GM12873 (cell line): ENCODE results near the gene FMN1.

Source experiments
- TF ChIP-seq, protein P1 (sequence below): IDR thresholded peaks from 2 replicates; pipeline ENCODE4 v1.5.1; 2012; ENCODE audit warnings: low read depth, mild to moderate bottlenecking, moderate library complexity, low read length, control low read depth; ENCODE audit not compliant: insufficient read depth; ENCODE audit errors: missing control alignments

Gene FMN1

DNA sequence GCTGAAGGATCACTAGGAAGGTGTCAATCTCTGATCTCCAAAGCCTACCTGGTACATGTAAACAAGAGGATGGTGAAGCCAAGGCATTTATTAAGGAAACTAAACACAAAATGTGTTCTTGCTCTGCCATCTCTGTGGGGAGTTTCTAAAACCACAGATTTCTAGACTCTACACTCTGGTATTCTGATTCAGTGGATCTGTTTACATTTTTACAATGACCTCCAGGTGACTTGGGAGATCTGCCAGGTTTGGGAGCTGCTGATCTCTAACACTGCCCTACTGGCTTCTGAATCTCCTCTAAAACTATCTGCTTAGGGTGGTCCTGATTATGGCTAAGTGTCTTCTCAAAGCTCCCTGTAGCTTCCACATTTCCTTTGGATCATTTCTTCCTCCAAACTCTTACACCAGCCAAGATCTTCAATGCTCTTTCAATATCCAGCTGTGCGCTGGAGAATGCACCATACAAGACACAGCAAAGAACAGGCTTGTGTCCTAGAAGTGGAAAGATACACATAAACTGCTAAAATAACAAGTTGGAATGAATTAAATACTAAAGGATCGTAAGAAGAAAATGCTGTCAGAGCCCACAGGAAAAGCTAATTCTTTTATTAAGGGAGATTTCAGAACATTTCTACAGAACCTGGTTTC, 404.0 kb downstream of the FMN1 start:
- TF ChIP-seq, protein P1, sequence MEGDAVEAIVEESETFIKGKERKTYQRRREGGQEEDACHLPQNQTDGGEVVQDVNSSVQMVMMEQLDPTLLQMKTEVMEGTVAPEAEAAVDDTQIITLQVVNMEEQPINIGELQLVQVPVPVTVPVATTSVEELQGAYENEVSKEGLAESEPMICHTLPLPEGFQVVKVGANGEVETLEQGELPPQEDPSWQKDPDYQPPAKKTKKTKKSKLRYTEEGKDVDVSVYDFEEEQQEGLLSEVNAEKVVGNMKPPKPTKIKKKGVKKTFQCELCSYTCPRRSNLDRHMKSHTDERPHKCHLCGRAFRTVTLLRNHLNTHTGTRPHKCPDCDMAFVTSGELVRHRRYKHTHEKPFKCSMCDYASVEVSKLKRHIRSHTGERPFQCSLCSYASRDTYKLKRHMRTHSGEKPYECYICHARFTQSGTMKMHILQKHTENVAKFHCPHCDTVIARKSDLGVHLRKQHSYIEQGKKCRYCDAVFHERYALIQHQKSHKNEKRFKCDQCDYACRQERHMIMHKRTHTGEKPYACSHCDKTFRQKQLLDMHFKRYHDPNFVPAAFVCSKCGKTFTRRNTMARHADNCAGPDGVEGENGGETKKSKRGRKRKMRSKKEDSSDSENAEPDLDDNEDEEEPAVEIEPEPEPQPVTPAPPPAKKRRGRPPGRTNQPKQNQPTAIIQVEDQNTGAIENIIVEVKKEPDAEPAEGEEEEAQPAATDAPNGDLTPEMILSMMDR = no peak

DNA sequence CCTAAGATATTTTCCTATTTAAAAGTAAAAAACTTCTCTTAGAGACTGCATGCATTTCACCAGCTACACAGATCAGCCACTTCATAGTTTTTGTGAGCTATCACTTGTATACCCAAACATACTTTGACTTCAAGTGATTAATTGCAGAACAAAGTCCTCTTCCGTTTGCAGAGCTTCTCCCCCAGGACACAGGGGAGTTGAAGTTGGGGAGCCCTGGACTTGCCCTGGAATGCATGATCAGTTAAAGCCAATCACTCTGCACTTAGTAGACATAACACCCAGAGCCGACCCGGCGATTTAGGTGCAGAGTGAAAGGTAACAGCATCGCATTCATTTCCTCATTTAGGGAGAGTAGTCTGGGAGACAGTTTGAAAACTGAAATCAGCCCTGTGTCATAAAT, 406.6 kb downstream of the FMN1 start:
- TF ChIP-seq, protein P1 = no peak

DNA sequence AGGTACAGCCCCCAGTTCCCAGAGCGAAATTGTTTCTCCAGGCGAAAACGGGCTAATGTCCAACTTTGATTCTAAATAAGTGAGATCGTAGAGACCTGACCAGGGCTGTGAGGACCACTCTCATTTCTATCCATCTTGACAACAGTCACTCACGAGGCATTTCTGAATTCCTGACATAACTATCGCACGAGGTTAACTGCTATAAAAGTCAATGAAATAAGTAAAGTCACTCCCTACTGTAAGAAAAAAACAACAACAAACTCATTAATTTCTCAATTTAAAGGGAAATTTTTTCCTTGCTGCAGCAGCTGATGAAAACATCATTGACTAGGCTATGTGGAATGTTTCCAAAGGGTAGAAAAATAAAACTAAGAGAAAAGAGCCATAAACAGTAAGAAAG, 407.6 kb downstream of the FMN1 start:
- TF ChIP-seq, protein P1 = no peak

DNA sequence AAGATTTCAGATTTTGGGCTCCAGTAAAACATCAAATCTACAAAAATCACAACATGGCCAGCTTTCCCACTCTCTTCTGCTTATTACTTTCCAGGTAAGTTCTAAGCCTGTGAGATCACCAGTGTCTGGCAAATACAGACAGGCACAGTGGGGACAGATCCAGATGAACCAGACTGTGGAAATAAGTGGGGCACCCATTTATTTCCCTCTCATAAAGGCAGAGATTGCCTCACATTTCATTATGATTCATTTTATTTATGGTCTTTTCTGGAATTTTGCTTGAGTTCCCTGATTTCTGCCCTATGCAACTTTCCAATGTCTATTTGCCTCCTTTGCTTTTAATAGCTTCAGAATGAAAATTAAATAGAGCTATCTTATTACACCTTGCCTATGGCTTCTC, 409.9 kb downstream of the FMN1 start:
- TF ChIP-seq, protein P1 = no peak

DNA sequence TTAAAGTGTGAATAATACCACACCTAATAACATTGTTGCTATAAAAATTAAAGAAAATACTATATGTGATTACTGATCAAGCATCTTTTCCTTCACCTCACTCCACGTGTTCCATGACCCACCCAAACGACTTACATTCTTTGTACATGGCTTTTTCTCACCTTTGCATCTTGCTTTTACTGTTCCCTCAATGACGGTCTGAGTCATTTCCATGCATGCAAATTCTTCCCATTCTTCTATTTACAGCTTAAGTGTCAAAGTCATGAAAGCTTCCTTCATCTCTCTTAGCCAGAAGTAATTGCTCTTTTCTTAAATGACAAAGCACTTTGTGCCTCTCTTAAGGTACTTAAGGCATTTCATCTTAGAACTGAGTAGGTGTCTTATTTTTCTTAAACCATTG, 412.7 kb downstream of the FMN1 start:
- TF ChIP-seq, protein P1 = no peak

DNA sequence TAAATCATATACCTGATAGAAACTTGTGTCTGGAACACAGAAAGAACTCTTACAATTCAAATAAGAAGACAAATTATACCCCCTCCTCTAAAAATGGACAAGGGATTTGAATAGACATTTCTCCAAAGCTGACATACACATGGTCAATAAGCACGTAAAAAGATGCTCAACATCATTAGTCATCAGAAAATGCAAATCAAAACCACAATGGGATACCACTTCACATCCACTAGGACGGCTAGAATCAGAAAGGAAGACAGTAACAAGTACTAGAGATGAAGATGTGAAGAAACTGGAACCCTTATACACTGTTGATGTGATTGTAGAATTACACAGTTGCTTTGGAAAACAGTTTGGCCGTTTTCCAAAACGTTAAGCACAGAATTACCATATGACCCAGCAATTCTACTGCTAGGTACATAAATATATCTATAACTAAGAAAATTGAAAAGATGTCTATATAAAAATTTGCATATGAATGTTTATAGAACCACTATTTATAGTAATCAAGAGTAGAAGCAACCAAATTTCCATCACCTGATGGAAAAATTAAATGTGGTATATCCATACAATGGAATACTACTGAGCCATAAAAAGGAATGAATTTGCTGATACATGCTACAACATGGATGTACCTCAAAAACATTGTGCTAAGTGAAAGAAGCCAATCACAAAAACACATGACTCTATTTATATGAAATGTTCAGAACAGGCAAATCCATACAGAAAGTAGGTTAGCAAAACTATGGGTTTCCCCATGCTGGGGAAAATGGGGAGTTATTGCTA, 415.9 kb downstream of the FMN1 start:
- TF ChIP-seq, protein P1 = no peak

DNA sequence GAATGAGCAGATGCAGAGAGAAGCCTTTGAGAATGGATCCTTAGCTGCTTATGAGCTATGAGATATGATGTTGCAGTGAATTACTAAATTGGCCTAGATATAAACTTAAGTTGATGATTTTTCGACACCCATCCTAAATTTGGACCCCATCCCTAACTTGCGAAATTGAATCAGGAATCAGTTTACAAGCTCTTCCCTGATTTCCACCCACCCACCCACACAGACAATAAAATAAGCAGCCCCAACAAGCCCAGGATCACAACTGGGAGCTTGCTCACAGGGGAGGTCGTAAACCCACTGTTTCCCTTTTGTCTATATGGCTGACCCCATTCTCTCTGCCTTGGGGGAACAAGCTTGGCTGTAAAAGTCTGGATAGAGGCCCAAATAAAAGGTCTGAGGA, 419.4 kb downstream of the FMN1 start:
- TF ChIP-seq, protein P1 = no peak
